Retinal pigment epithelial cell (primary cell): ENCODE data around the gene BCL2L13.
A peak's percentile ranks its signal among the peaks of the same experiment; 100 is the strongest.

ENCODE experiments used
- DNase-seq: peaks from one replicate; pipeline ENCODE4 v3.0.0-alpha.2; 2010; ENCODE audit warnings: low read depth
- H3K4me3 ChIP-seq: 2 replicates; pipeline ENCODE4 v1.5.1; 2011; ENCODE audit warnings: mild to moderate bottlenecking, low read length, control low read depth, moderate library complexity
- CTCF ChIP-seq: conservative IDR thresholded peaks from 2 replicates; pipeline ENCODE4 v1.5.1; 2011; ENCODE audit warnings: low read depth, low read length, control low read depth, inconsistent platforms

BCL2L13 gene

GRCh38 chr22:17601031-17601430 lies 37.5 kb upstream of the BCL2L13 start:
- no peak for TF ChIP-seq CTCF
- no peak for DNase-seq
- H3K4me3 ChIP-seq = no peak overlapping the region

- TF ChIP-seq CTCF = no peak
- H3K4me3 ChIP-seq = no peak overlapping the region
- DNase-seq = no peak
These were observed 34.9 kb upstream of the BCL2L13 start for GRCh38 chr22:17603668-17604067.

- H3K4me3 ChIP-seq = no peak overlapping the region
- no peak for TF ChIP-seq CTCF
- DNase-seq = peak; percentile 56
These were observed 32.1 kb upstream of the BCL2L13 start for GRCh38 chr22:17606496-17606895.

GRCh38 chr22:17607891-17608521 lies 30.6 kb upstream of the BCL2L13 start:
- DNase-seq = no peak
- TF ChIP-seq CTCF = no peak
- no peak overlapping the region for H3K4me3 ChIP-seq

- no peak for DNase-seq
- H3K4me3 ChIP-seq = no peak overlapping the region
- no peak for TF ChIP-seq CTCF
These were observed 26.5 kb upstream of the BCL2L13 start for GRCh38 chr22:17612057-17612456.

- H3K4me3 ChIP-seq = no peak overlapping the region
- no peak for TF ChIP-seq CTCF
- DNase-seq = no peak
These were observed 25.3 kb upstream of the BCL2L13 start for GRCh38 chr22:17613280-17613679.

GRCh38 chr22:17627961-17628405 lies 10.6 kb upstream of the BCL2L13 start:
- no peak for DNase-seq
- TF ChIP-seq CTCF = no peak
- H3K4me3 ChIP-seq = peak overlapping the region; percentile 100
